IPS-NIHi7 (cell line): ENCODE data around the gene AUTS2.

ENCODE experiments used
- DNase-seq: peaks from one replicate; pipeline ENCODE4 v3.0.0; 2012; ENCODE audit warnings: mixed read lengths; ENCODE audit errors: extremely low spot score

The AUTS2 gene

GRCh38 chr7:70416986-70417655 lies 818.8 kb downstream of the AUTS2 start:
- DNase-seq = peak; percentile 45

- DNase-seq = no peak
Measured at GRCh38 chr7:70419526-70420380, 821.5 kb downstream of the AUTS2 start.

- DNase-seq = no peak
Measured at GRCh38 chr7:70420381-70420662, 822.0 kb downstream of the AUTS2 start.

GRCh38 chr7:70421319-70421718 lies 823.0 kb downstream of the AUTS2 start:
- DNase-seq = no peak

GRCh38 chr7:70426249-70426880 lies 828.1 kb downstream of the AUTS2 start:
- DNase-seq = no peak

- DNase-seq = no peak
Measured at GRCh38 chr7:70432567-70433001, 834.3 kb downstream of the AUTS2 start.

GRCh38 chr7:70434376-70434775 lies 836.1 kb downstream of the AUTS2 start:
- no peak for DNase-seq

GRCh38 chr7:70434821-70435220 lies 836.5 kb downstream of the AUTS2 start:
- no peak for DNase-seq

GRCh38 chr7:70435634-70436033 lies 837.4 kb downstream of the AUTS2 start:
- DNase-seq = no peak

GRCh38 chr7:70436790-70437350 lies 838.6 kb downstream of the AUTS2 start:
- no peak for DNase-seq

- no peak for DNase-seq
Measured at GRCh38 chr7:70439651-70440050, 841.4 kb downstream of the AUTS2 start.

- no peak for DNase-seq
Measured at GRCh38 chr7:70446448-70447143, 848.3 kb downstream of the AUTS2 start.

GRCh38 chr7:70448312-70448906 lies 850.1 kb downstream of the AUTS2 start:
- no peak for DNase-seq

- DNase-seq = no peak
Measured at GRCh38 chr7:70450731-70451130, 852.5 kb downstream of the AUTS2 start.

- DNase-seq = no peak
Measured at GRCh38 chr7:70455925-70456324, 857.6 kb downstream of the AUTS2 start.

- DNase-seq = no peak
Measured at GRCh38 chr7:70456719-70457118, 858.4 kb downstream of the AUTS2 start.

GRCh38 chr7:70457482-70457881 lies 859.2 kb downstream of the AUTS2 start:
- no peak for DNase-seq

- DNase-seq = no peak
Measured at GRCh38 chr7:70457883-70458680, 859.8 kb downstream of the AUTS2 start.

- no peak for DNase-seq
Measured at GRCh38 chr7:70458745-70459144, 860.5 kb downstream of the AUTS2 start.

- no peak for DNase-seq
Measured at GRCh38 chr7:70459546-70459945, 861.3 kb downstream of the AUTS2 start.

GRCh38 chr7:70460071-70460470 lies 861.8 kb downstream of the AUTS2 start:
- no peak for DNase-seq
